GM23248 (cell line): ENCODE measurements around the gene SMARCA4. TPM values are rescaled to one million over a fixed set of nuclear protein-coding genes. Genes with fewer than 3 reads are reported as not detected.
A peak's percentile ranks its signal among the peaks of the same experiment; 100 is the strongest.

ENCODE experiments used
- DNase-seq: peaks from one replicate; pipeline ENCODE4 v3.0.0-alpha.2; 2015
- H2AFZ ChIP-seq: fragments of 200-600 bp; sonication (generic); 2 replicates; pipeline ENCODE4 v1.6.1; 2016; ENCODE audit warnings: antibody characterized with exemption
- H3F3A ChIP-seq: fragments of 200-600 bp; sonication (generic); 2 replicates; pipeline ENCODE4 v1.6.1; 2016; ENCODE audit warnings: mild to moderate bottlenecking, antibody characterized with exemption, mixed run types; ENCODE audit not compliant: insufficient read depth
- H3K27ac ChIP-seq: fragments of 200-600 bp; sonication (generic); 2 replicates; pipeline ENCODE4 v1.5.1; 2016; ENCODE audit warnings: mild to moderate bottlenecking
- H3K27me3 ChIP-seq: fragments of 200-600 bp; sonication (generic); replicated peaks from 2 replicates; pipeline ENCODE4 v1.6.1; 2016; ENCODE audit warnings: mild to moderate bottlenecking; ENCODE audit not compliant: insufficient read depth
- H3K36me3 ChIP-seq: fragments of 200-600 bp; sonication (generic); 2 replicates; pipeline ENCODE4 v1.6.1; 2016; ENCODE audit warnings: low read depth, mild to moderate bottlenecking
- H3K4me1 ChIP-seq: fragments of 200-600 bp; sonication (generic); 2 replicates; pipeline ENCODE4 v1.6.1; 2016; ENCODE audit warnings: mild to moderate bottlenecking; ENCODE audit not compliant: insufficient read depth
- H3K4me2 ChIP-seq: fragments of 200-600 bp; sonication (generic); one replicate; pipeline ENCODE4 v1.6.1; 2016; ENCODE audit warnings: mild to moderate bottlenecking; ENCODE audit not compliant: unreplicated experiment
- H3K4me3 ChIP-seq: fragments of 200-600 bp; sonication (generic); 2 replicates; pipeline ENCODE4 v1.5.1; 2016; ENCODE audit warnings: mild to moderate bottlenecking
- H3K79me2 ChIP-seq: fragments of 200-600 bp; sonication (generic); 2 replicates; pipeline ENCODE4 v1.6.1; 2016; ENCODE audit warnings: mild to moderate bottlenecking; ENCODE audit not compliant: insufficient read depth
- H3K9ac ChIP-seq: fragments of 200-600 bp; sonication (generic); 2 replicates; pipeline ENCODE4 v1.6.1; 2016; ENCODE audit warnings: mild to moderate bottlenecking
- H3K9me2 ChIP-seq: fragments of 200-600 bp; sonication (generic); 2 replicates; pipeline ENCODE4 v1.6.1; 2016; ENCODE audit warnings: mixed run types, mild to moderate bottlenecking, moderate library complexity; ENCODE audit not compliant: insufficient read depth
- H3K9me3 ChIP-seq: fragments of 200-600 bp; sonication (generic); one replicate; pipeline ENCODE4 v1.6.1; 2017; ENCODE audit warnings: low read depth
- H4K20me1 ChIP-seq: fragments of 200-600 bp; sonication (generic); 2 replicates; pipeline ENCODE4 v1.6.0; 2016; ENCODE audit not compliant: insufficient read depth
- EZH2 ChIP-seq: fragments of 200-600 bp; sonication (generic); IDR thresholded peaks from 2 replicates; pipeline ENCODE4 v1.6.1; 2018; ENCODE audit warnings: antibody characterized with exemption, mild to moderate bottlenecking; ENCODE audit not compliant: insufficient read depth, poor library complexity, severe bottlenecking
- EZH2phosphoT487 ChIP-seq: fragments of 200-600 bp; sonication (generic); IDR thresholded peaks from 2 replicates; pipeline ENCODE4 v1.6.1; 2018; ENCODE audit warnings: antibody characterized with exemption, moderate library complexity, mild to moderate bottlenecking, low read depth; ENCODE audit not compliant: insufficient read depth
- WGBS, 2 experiments: methylation state at CpG; one replicate each; pipeline ENCODE4 v1.1.6; 2015 to 2017; ENCODE audit warnings: low lambda C conversion rate in 2 of 2, low coverage in 1 of 2; ENCODE audit errors: missing lambda C conversion rate in 2 of 2; 5-methylcytosine and 5-hydroxymethylcytosine counted together
- in situ Hi-C: fragments of 300-500 bp; cut with MboI; formaldehyde crosslinking; loops from 2 replicates; pipeline ENCODE4 v1.15.0; 2020
- polyA plus RNA-seq: library from polyadenylated mRNA; unstranded; fragments of >200 nt; fragmentation: Nextera tagmentation; extraction: Ambion mirVana; gene quantifications from 2 replicates; pipeline ENCODE4 v1.2.1, GENCODE V29; 2016
- total RNA-seq: library from RNA; depleted of rRNA; stranded (reverse); fragments of >200 nt; shearing (Covaris generic); gene quantifications from 2 replicates; pipeline ENCODE4 v1.2.3, GENCODE V29; 2014

SMARCA4 gene
- total and polyA plus RNA-seq, 2 experiments from 2014 or later = 37.1 to 44.0 TPM

- no peaks in the 10 kb centered on the region for H3K9me2 ChIP-seq
- H4K20me1 ChIP-seq = no peaks in the 10 kb centered on the region
- no peaks in the 10 kb centered on the region for H3K27me3 ChIP-seq
- H3K4me2 ChIP-seq = no peak overlapping the region
- H3K27ac ChIP-seq = no peak overlapping the region
- H2AFZ ChIP-seq = no peak overlapping the region
- H3K4me1 ChIP-seq = no peaks in the 10 kb centered on the region
- H3F3A ChIP-seq = no peaks in the 10 kb centered on the region
- TF ChIP-seq EZH2phosphoT487 = no peak
- no peak for TF ChIP-seq EZH2
- peaks cover 19% of the 10 kb centered on the region for H3K79me2 ChIP-seq
- in situ Hi-C loops = no loop called here
- no peaks in the 10 kb centered on the region for H3K9me3 ChIP-seq
- no peak overlapping the region for H3K9ac ChIP-seq
- H3K4me3 ChIP-seq = no peak overlapping the region
- 77 to 87% methylated on average over 13 of the region's 13 CpGs for WGBS, 2 experiments
- H3K36me3 ChIP-seq = no peaks in the 10 kb centered on the region
- DNase-seq = no peak
Observed at GRCh38 chr19:10922638-10923014, 38.2 kb upstream of the SMARCA4 start.

- Histone ChIP-seq H3K36me3 (no peaks in the 10 kb centered on the region), H3K27me3 (no peaks in the 10 kb centered on the region), H3K79me2 (peaks cover 27% of the 10 kb centered on the region), H3K4me1 (no peaks in the 10 kb centered on the region), H3F3A (no peaks in the 10 kb centered on the region), H4K20me1 (no peaks in the 10 kb centered on the region), H3K4me3 (no peak overlapping the region), H3K9me2 (no peaks in the 10 kb centered on the region), H3K9ac (no peak overlapping the region), H3K9me3 (no peaks in the 10 kb centered on the region), H3K27ac (no peak overlapping the region), H2AFZ (no peak overlapping the region), H3K4me2 (no peak overlapping the region)
- in situ Hi-C loops = no loop called here
- DNase-seq = no peak
- WGBS, 2 experiments = 92 to 93% methylated on average over 22 to 25 of the region's 29 CpGs
- TF ChIP-seq EZH2phosphoT487 = no peak
- TF ChIP-seq EZH2 = no peak
Observed at GRCh38 chr19:10923260-10924112, 37.3 kb upstream of the SMARCA4 start.

- DNase-seq = no peak
- WGBS, 2 experiments = 75 to 82% methylated on average over 11 to 13 of the region's 13 CpGs
- Histone ChIP-seq H3K4me2 (no peak overlapping the region), H3K4me3 (no peak overlapping the region), H4K20me1 (no peaks in the 10 kb centered on the region), H3K27ac (no peak overlapping the region), H3K9me2 (no peaks in the 10 kb centered on the region), H3K9ac (no peak overlapping the region), H3K79me2 (peaks cover 34% of the 10 kb centered on the region), H3K9me3 (no peaks in the 10 kb centered on the region), H2AFZ (no peak overlapping the region), H3F3A (no peaks in the 10 kb centered on the region), H3K36me3 (no peaks in the 10 kb centered on the region), H3K27me3 (no peaks in the 10 kb centered on the region), H3K4me1 (peaks cover under 1% of the 10 kb centered on the region; the same call in 1 of the 2 replicates)
- in situ Hi-C loops = no loop called here
- TF ChIP-seq EZH2phosphoT487 (no peak), EZH2 (no peak)
Observed at GRCh38 chr19:10924597-10924996, 36.2 kb upstream of the SMARCA4 start.

- Histone ChIP-seq H3K27ac (peak overlapping the region; percentile 50), H3K4me3 (peak overlapping the region; percentile 88), H3K36me3 (peaks cover 7% of the 10 kb centered on the region; the same call in 1 of the 2 replicates), H2AFZ (peak overlapping the region; percentile 85), H3K9me3 (no peaks in the 10 kb centered on the region), H4K20me1 (no peaks in the 10 kb centered on the region), H3K27me3 (no peaks in the 10 kb centered on the region), H3K4me1 (peaks cover 5% of the 10 kb centered on the region; the same call in 1 of the 2 replicates), H3F3A (no peaks in the 10 kb centered on the region), H3K9me2 (no peaks in the 10 kb centered on the region), H3K79me2 (peaks cover 67% of the 10 kb centered on the region), H3K4me2 (peak overlapping the region; percentile 89), H3K9ac (peak overlapping the region; percentile 93)
- peak; percentile 65 for DNase-seq
- TF ChIP-seq EZH2 (no peak), EZH2phosphoT487 (no peak)
- in situ Hi-C loops = no loop called here
- 4 to 9% methylated on average over 20 to 46 of the region's 47 CpGs for WGBS, 2 experiments
Observed at GRCh38 chr19:10927730-10928562, 32.9 kb upstream of the SMARCA4 start.
